ENCODE results near the gene COG5. TPM values are rescaled to one million over a fixed set of nuclear protein-coding genes. Genes with fewer than 3 reads are reported as not detected.

COG5 gene
- total and polyA plus RNA-seq, 2 of the 8 experiments (the other 6 are each of a cell fraction or from before 2014, with no cell fraction given), result 10.5 to 28.1 TPM

DNA sequence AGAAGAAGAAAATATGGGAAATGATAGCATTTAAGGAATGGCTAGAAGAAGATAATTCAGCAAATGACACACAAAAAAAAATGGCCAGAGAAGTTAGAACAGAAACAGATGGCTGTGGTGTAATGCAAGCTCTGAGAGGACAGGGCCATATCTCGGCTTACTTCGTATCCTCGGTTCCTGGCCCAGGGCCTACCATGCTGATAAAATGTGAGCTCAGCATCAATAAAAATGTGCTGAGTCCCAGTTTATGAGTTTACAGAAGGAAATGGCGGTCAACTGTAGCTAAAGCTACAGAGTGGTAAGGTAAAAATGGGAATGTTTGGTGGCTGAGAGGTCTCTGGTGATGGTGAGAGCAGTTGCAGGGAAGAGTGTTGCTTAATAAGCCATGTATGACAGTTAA lies 354.2 kb downstream of the COG5 start:
- H3K4me2 ChIP-seq (ENCODE audit: insufficient read depth in 1 of 2, low read depth in 2 of 2, low read length in 2 of 2), result no peak overlapping the region
- peaks cover 0 to 9% (median 0%) of the 10 kb centered on the region in 4 experiments; a peak in 1 of 8 replicates for H3K36me3 ChIP-seq (ENCODE audit: control insufficient read depth in 2 of 4, insufficient read depth in 4 of 4, low read length in 3 of 4)
- no peak overlapping the region for H3K56ac ChIP-seq (replicated peaks; ENCODE audit: insufficient read length, low read depth, low read length)
- H3K27ac ChIP-seq (ENCODE audit: low read depth, low read length), result no peak overlapping the region
- H3K4me1 ChIP-seq (replicated peaks in 1 of 4; ENCODE audit: control insufficient read depth in 3 of 4, insufficient read depth in 4 of 4, low read length in 3 of 4), result no peaks in the 10 kb centered on the region
- TF ChIP-seq TAF1 (IDR thresholded peaks at IDR 0.05; ENCODE audit: low read depth, low read length) (no peak), SAP30 (IDR thresholded peaks at IDR 0.05; ENCODE audit: insufficient read depth, insufficient replicate concordance, low read length) (no peak)
- no peak overlapping the region for H2BK5ac ChIP-seq (ENCODE audit: low read depth, low read length)
- H3K4ac ChIP-seq (replicated peaks; ENCODE audit: insufficient read length, low read depth, low read length), result no peak overlapping the region
- H4K91ac ChIP-seq (replicated peaks; ENCODE audit: insufficient read length, low read length), result no peak overlapping the region
- no peak overlapping the region for H3K9ac ChIP-seq (replicated peaks in 1 of 4; ENCODE audit: extremely low read depth in 1 of 4, low read depth in 3 of 4, low read length in 3 of 4)
- H4K20me1 ChIP-seq (replicated peaks in 1 of 2; ENCODE audit: control insufficient read depth in 1 of 2, insufficient read depth in 2 of 2, low read length in 2 of 2), result peaks cover 0 to 2% of the 10 kb centered on the region in 2 experiments
- H3K14ac ChIP-seq (ENCODE audit: insufficient read length), result no peak overlapping the region
- no peaks in the 10 kb centered on the region for H3K79me2 ChIP-seq (ENCODE audit: control insufficient read depth in 1 of 2, insufficient read depth in 2 of 2, low read length in 2 of 2)
- ChIA-PET CTCF (ENCODE audit: partially characterized antibody) (interaction anchor here (0.6 to 1.6 kb wide), 3 partner anchors 10 to 59 kb away, joined by 3 read pairs; partner anchors contain the start of gene HBP1), POLR2A (ENCODE audit: partially characterized antibody) (no interaction called here)
- DNase-seq (ENCODE audit: low read depth in 1 of 2, low spot score in 2 of 2) (no peak), FAIRE-seq (no peak)
- H3K9me3 ChIP-seq (ENCODE audit: insufficient read depth in 2 of 2, low read depth in 1 of 2, low read length in 1 of 2), result no peaks in the 10 kb centered on the region
- no peak overlapping the region for H4K5ac ChIP-seq (ENCODE audit: insufficient read length, low read depth, low read length)
- no peak overlapping the region for H2AFZ ChIP-seq (ENCODE audit: low read length)
- no peak overlapping the region for H2BK12ac ChIP-seq (ENCODE audit: low read depth, low read length)
- no peak overlapping the region for H2AK5ac ChIP-seq (ENCODE audit: low read depth, low read length)
- no peak overlapping the region for H2BK15ac ChIP-seq (ENCODE audit: low read length)
- no peak overlapping the region for H2BK120ac ChIP-seq (replicated peaks; ENCODE audit: low read depth, low read length)
- H3K4me3 ChIP-seq (ENCODE audit: extremely low read depth in 1 of 4, insufficient read depth in 2 of 4, low read depth in 3 of 4, low read length in 4 of 4), result no peak overlapping the region
- no peaks in the 10 kb centered on the region for H3K27me3 ChIP-seq (replicated peaks in 1 of 4; ENCODE audit: control insufficient read depth in 3 of 4, extremely low read depth in 1 of 4, insufficient read depth in 3 of 4, low read length in 3 of 4)
- H3K79me1 ChIP-seq (ENCODE audit: low read depth, low read length), result no peaks in the 10 kb centered on the region
- H3K23me2 ChIP-seq (ENCODE audit: low read depth, low read length), result no peaks in the 10 kb centered on the region
- H2BK20ac ChIP-seq (ENCODE audit: low read length), result no peak overlapping the region
- 96% methylated on average over 4 of the region's 4 CpGs; no CpG with 5 or more reads in 1 of the 2 experiments for WGBS, 2 experiments (ENCODE audit: extremely low coverage in 1 of 2, insufficient coverage in 1 of 2, insufficient read length in 1 of 2, insufficient replicate concordance in 2 of 2, low coverage in 1 of 2, low lambda C conversion rate in 2 of 2, missing lambda C conversion rate in 1 of 2)
- no peak overlapping the region for H3K18ac ChIP-seq (ENCODE audit: extremely low read depth, low read length)
- no peak overlapping the region for H3K23ac ChIP-seq (ENCODE audit: insufficient read length)
- H4K8ac ChIP-seq (ENCODE audit: extremely low read depth, insufficient read depth, low read length), result no peak overlapping the region
